HG02571 (cell line): Measurements from ENCODE around the gene SLC51A.
"Not testable (repeated sequence)": the region's sequence is repeated elsewhere in the genome, so short reads cannot be mapped to it uniquely, and the experiment has no call there.

ENCODE experiments used
- ATAC-seq: cut with Tn5 transposase; IDR thresholded peaks from one replicate; pipeline ENCODE4 v1.9.1; 2021; ENCODE audit warnings: mild to moderate bottlenecking, moderate library complexity; ENCODE audit not compliant: unreplicated experiment

Gene SLC51A

GRCh38 chr3:196193133-196193735 is 23.1 kb upstream of the SLC51A start:
- ATAC-seq, result no peak

GRCh38 chr3:196193736-196194541 is 22.4 kb upstream of the SLC51A start:
- no peak for ATAC-seq

- no peak for ATAC-seq
Observed at GRCh38 chr3:196194542-196194915, 21.8 kb upstream of the SLC51A start.

GRCh38 chr3:196195664-196196265 is 20.6 kb upstream of the SLC51A start:
- ATAC-seq, result no peak

GRCh38 chr3:196197524-196197923 is 18.8 kb upstream of the SLC51A start:
- ATAC-seq, result no peak

GRCh38 chr3:196198081-196198675 is 18.2 kb upstream of the SLC51A start:
- ATAC-seq, result no peak

- no peak for ATAC-seq
Observed at GRCh38 chr3:196198771-196199753, 17.3 kb upstream of the SLC51A start.

- no peak for ATAC-seq
Observed at GRCh38 chr3:196202516-196202970, 13.8 kb upstream of the SLC51A start.

- ATAC-seq, result no peak
Observed at GRCh38 chr3:196203846-196204245, 12.5 kb upstream of the SLC51A start.

GRCh38 chr3:196205442-196206205 is 10.7 kb upstream of the SLC51A start:
- ATAC-seq, result not testable (repeated sequence)

- ATAC-seq, result no peak
Observed at GRCh38 chr3:196207159-196207832, 9.0 kb upstream of the SLC51A start.

GRCh38 chr3:196207833-196208607 is 8.3 kb upstream of the SLC51A start:
- no peak for ATAC-seq

GRCh38 chr3:196208942-196209695 is 7.2 kb upstream of the SLC51A start:
- no peak for ATAC-seq

GRCh38 chr3:196209944-196210672 is 6.2 kb upstream of the SLC51A start:
- not testable (repeated sequence) for ATAC-seq

GRCh38 chr3:196210673-196211556 is 5.4 kb upstream of the SLC51A start, which contains the start of gene ZDHHC19:
Gene ZDHHC19, minus strand, starts transcription at chr3:196211400. Its CDS starts 85 bp downstream, at chr3:196211315.
- ATAC-seq, result no peak
